ENCODE results near the gene C6orf120. TPM values are rescaled to one million over a fixed set of nuclear protein-coding genes. Genes with fewer than 3 reads are reported as not detected.
A peak's percentile ranks its signal among the peaks of the same experiment; 100 is the strongest.

Gene C6orf120
- total RNA-seq, 3 donors from 2014 or later (not counting 1 experiment from before 2014, with no cell fraction given) = 13.9 to 17.3 (median 16.6) TPM

GRCh38 chr6:169719117-169719516 lies 17.2 kb downstream of the C6orf120 start:
- 96% methylated on average over 4 of the region's 4 CpGs for WGBS (ENCODE audit: insufficient coverage)
- no peaks in the 10 kb centered on the region for H3K27me3 ChIP-seq (ENCODE audit: control insufficient read depth, insufficient read depth, low read length)
- no peak overlapping the region for H3K4me3 Mint-ChIP-seq
- ATAC-seq = no peak
- H3K9me3 Mint-ChIP-seq = no peaks in the 10 kb centered on the region
- H3K4me3 ChIP-seq (ENCODE audit: low read length) = no peak overlapping the region
- no peak overlapping the region for H3K27ac Mint-ChIP-seq
- H3K4me1 Mint-ChIP-seq = peaks cover 10 to 12% of the 10 kb centered on the region in 2 donors
- TF ChIP-seq CTCF (IDR thresholded peaks at IDR 0.05) = no peak
- H3K36me3 ChIP-seq (ENCODE audit: control insufficient read depth, insufficient read depth, low read length) = peaks cover 12% of the 10 kb centered on the region
- no peaks in the 10 kb centered on the region for H3K27me3 Mint-ChIP-seq (ENCODE audit: low read depth in 2 of 2)
- DNase-seq = no peak
- peaks cover 8% of the 10 kb centered on the region for H3K4me1 ChIP-seq (ENCODE audit: control insufficient read depth, insufficient read depth, low read length)
- H3K9me3 ChIP-seq (ENCODE audit: control insufficient read depth, insufficient read depth, low read length) = no peaks in the 10 kb centered on the region
- H3K36me3 Mint-ChIP-seq = peaks cover 19% of the 10 kb centered on the region
- no peak overlapping the region for H3K27ac ChIP-seq (ENCODE audit: low read length)
- intact Hi-C loops (cut with micrococcal nuclease) = no loop called here

GRCh38 chr6:169720207-169720855 lies 18.4 kb downstream of the C6orf120 start:
- H3K36me3 Mint-ChIP-seq = peaks cover 12% of the 10 kb centered on the region
- H3K27ac Mint-ChIP-seq = no peak overlapping the region
- H3K27me3 ChIP-seq (ENCODE audit: control insufficient read depth, insufficient read depth, low read length) = no peaks in the 10 kb centered on the region
- DNase-seq (peak in 1 of 2 donors; percentile 31), ATAC-seq (no peak)
- H3K4me3 Mint-ChIP-seq = no peak overlapping the region
- H3K4me1 ChIP-seq (ENCODE audit: control insufficient read depth, insufficient read depth, low read length) = peaks cover 15% of the 10 kb centered on the region
- WGBS (ENCODE audit: insufficient coverage) = 93% methylated on average over 3 of the region's 3 CpGs
- TF ChIP-seq CTCF (IDR thresholded peaks at IDR 0.05) = no peak
- no peaks in the 10 kb centered on the region for H3K27me3 Mint-ChIP-seq (ENCODE audit: low read depth in 2 of 2)
- peaks cover 2% of the 10 kb centered on the region for H3K36me3 ChIP-seq (ENCODE audit: control insufficient read depth, insufficient read depth, low read length)
- no peak overlapping the region for H3K4me3 ChIP-seq (ENCODE audit: low read length)
- peaks cover 10 to 12% of the 10 kb centered on the region in 2 donors for H3K4me1 Mint-ChIP-seq
- intact Hi-C loops (cut with micrococcal nuclease) = no loop called here
- H3K9me3 Mint-ChIP-seq = no peaks in the 10 kb centered on the region
- H3K9me3 ChIP-seq (ENCODE audit: control insufficient read depth, insufficient read depth, low read length) = no peaks in the 10 kb centered on the region
- H3K27ac ChIP-seq (ENCODE audit: low read length) = no peak overlapping the region

- Mint-ChIP-seq H3K4me1 (peaks cover 12 to 16% of the 10 kb centered on the region in 2 donors), H3K27me3 (ENCODE audit: low read depth in 2 of 2) (no peaks in the 10 kb centered on the region), H3K36me3 (no peaks in the 10 kb centered on the region), H3K9me3 (no peaks in the 10 kb centered on the region), H3K4me3 (peak overlapping the region; percentile 93), H3K27ac (peak overlapping the region; percentile 86 to 93)
- TF ChIP-seq CTCF (IDR thresholded peaks at IDR 0.05) = no peak
- DNase-seq (peak; percentile 30 to 74), ATAC-seq (peak in 2 of 3 donors; percentile 20 to 51)
- 5% methylated on average over 22 of the region's 22 CpGs for WGBS (ENCODE audit: insufficient coverage)
- H3K27ac ChIP-seq (ENCODE audit: low read length) = peak overlapping the region; percentile 67
- H3K27me3 ChIP-seq (ENCODE audit: control insufficient read depth, insufficient read depth, low read length) = no peaks in the 10 kb centered on the region
- H3K36me3 ChIP-seq (ENCODE audit: control insufficient read depth, insufficient read depth, low read length) = no peaks in the 10 kb centered on the region
- H3K4me3 ChIP-seq (ENCODE audit: low read length) = peak overlapping the region; percentile 74
- intact Hi-C loops (cut with micrococcal nuclease) = loop anchor here (1.0 kb wide), 1 partner anchor 20 kb away; the partner anchor contains the start of genes C6orf120 and WDR27
- peaks cover 16% of the 10 kb centered on the region for H3K4me1 ChIP-seq (ENCODE audit: control insufficient read depth, insufficient read depth, low read length)
- no peaks in the 10 kb centered on the region for H3K9me3 ChIP-seq (ENCODE audit: control insufficient read depth, insufficient read depth, low read length)
Measured at GRCh38 chr6:169722362-169723199, 20.7 kb downstream of the C6orf120 start.

All from natural killer cell (primary cell).